Measurements from ENCODE around the gene THYN1. TPM values are rescaled to one million over a fixed set of nuclear protein-coding genes. Genes with fewer than 3 reads are reported as not detected.

The THYN1 gene
- total and polyA plus RNA-seq, 2 donors from 2014 or later, result 32.2 to 74.0 TPM

GRCh38 chr11:134250246-134250645 lies 2.9 kb downstream of the THYN1 start:
- no peak overlapping the region for H3K27ac ChIP-seq (ENCODE audit: low read depth in 2 of 2, low read length in 2 of 2)
- peaks cover 4 to 35% (median 19%) of the 10 kb centered on the region in 3 donors for H3K36me3 ChIP-seq (ENCODE audit: control insufficient read depth in 2 of 3, insufficient read depth in 3 of 3, low read length in 3 of 3)
- no peaks in the 10 kb centered on the region for H3K9me3 ChIP-seq (ENCODE audit: control insufficient read depth in 2 of 3, insufficient read depth in 1 of 3, low read length in 3 of 3)
- H3K4me3 ChIP-seq (ENCODE audit: low read length in 3 of 3), result no peak overlapping the region
- no peaks in the 10 kb centered on the region for H3K27me3 ChIP-seq (ENCODE audit: control insufficient read depth, insufficient read depth, low read length)
- TF ChIP-seq, protein P1, sequence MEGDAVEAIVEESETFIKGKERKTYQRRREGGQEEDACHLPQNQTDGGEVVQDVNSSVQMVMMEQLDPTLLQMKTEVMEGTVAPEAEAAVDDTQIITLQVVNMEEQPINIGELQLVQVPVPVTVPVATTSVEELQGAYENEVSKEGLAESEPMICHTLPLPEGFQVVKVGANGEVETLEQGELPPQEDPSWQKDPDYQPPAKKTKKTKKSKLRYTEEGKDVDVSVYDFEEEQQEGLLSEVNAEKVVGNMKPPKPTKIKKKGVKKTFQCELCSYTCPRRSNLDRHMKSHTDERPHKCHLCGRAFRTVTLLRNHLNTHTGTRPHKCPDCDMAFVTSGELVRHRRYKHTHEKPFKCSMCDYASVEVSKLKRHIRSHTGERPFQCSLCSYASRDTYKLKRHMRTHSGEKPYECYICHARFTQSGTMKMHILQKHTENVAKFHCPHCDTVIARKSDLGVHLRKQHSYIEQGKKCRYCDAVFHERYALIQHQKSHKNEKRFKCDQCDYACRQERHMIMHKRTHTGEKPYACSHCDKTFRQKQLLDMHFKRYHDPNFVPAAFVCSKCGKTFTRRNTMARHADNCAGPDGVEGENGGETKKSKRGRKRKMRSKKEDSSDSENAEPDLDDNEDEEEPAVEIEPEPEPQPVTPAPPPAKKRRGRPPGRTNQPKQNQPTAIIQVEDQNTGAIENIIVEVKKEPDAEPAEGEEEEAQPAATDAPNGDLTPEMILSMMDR (IDR thresholded peaks at IDR 0.05; ENCODE audit: borderline replicate concordance, extremely low read depth, insufficient read depth), result no peak
- DNase-seq (no peak), FAIRE-seq (no peak)
- no peak overlapping the region for H3K9ac ChIP-seq (ENCODE audit: low read length in 3 of 3)
- peaks cover 3 to 8% (median 3%) of the 10 kb centered on the region in 3 donors for H3K4me1 ChIP-seq (ENCODE audit: control insufficient read depth in 2 of 3, insufficient read depth in 2 of 3, low read depth in 1 of 3, low read length in 3 of 3)
- intact Hi-C loops (cut with DNase I), result no loop called here

- DNase-seq (no peak), FAIRE-seq (no peak)
- TF ChIP-seq, protein P1 (IDR thresholded peaks at IDR 0.05; ENCODE audit: borderline replicate concordance, extremely low read depth, insufficient read depth), result no peak
Observed at GRCh38 chr11:134248910-134249480, 4.2 kb downstream of the THYN1 start.

GRCh38 chr11:134246678-134247077 lies 6.5 kb downstream of the THYN1 start:
- no peak for DNase-seq
- Histone ChIP-seq H3K27me3 (ENCODE audit: control insufficient read depth, insufficient read depth, low read length) (no peaks in the 10 kb centered on the region), H3K4me3 (ENCODE audit: low read length in 3 of 3) (no peak overlapping the region), H3K9me3 (ENCODE audit: control insufficient read depth in 2 of 3, insufficient read depth in 1 of 3, low read length in 3 of 3) (no peaks in the 10 kb centered on the region), H3K9ac (ENCODE audit: low read length in 3 of 3) (no peak overlapping the region), H3K27ac (ENCODE audit: low read depth in 2 of 2, low read length in 2 of 2) (no peak overlapping the region), H3K4me1 (ENCODE audit: control insufficient read depth in 2 of 3, insufficient read depth in 2 of 3, low read depth in 1 of 3, low read length in 3 of 3) (peaks cover 0 to under 1% (median 0%) of the 10 kb centered on the region in 3 donors), H3K36me3 (ENCODE audit: control insufficient read depth in 2 of 3, insufficient read depth in 3 of 3, low read length in 3 of 3) (peaks cover 4 to 54% (median 43%) of the 10 kb centered on the region in 3 donors)
- intact Hi-C loops (cut with DNase I), result no loop called here
- TF ChIP-seq, protein P1 (IDR thresholded peaks at IDR 0.05; ENCODE audit: borderline replicate concordance, extremely low read depth, insufficient read depth), result no peak
- FAIRE-seq, result no peak

More at GRCh38 chr11:134248910-134249480, 4.2 kb downstream of the THYN1 start:
- peaks cover 4 to 45% (median 27%) of the 10 kb centered on the region in 3 donors for H3K36me3 ChIP-seq (ENCODE audit: control insufficient read depth in 2 of 3, insufficient read depth in 3 of 3, low read length in 3 of 3)
- H3K27me3 ChIP-seq (ENCODE audit: control insufficient read depth, insufficient read depth, low read length), result no peaks in the 10 kb centered on the region
- no peak overlapping the region for H3K9ac ChIP-seq (ENCODE audit: low read length in 3 of 3)
- H3K9me3 ChIP-seq (ENCODE audit: control insufficient read depth in 2 of 3, insufficient read depth in 1 of 3, low read length in 3 of 3), result no peaks in the 10 kb centered on the region
- H3K4me3 ChIP-seq (ENCODE audit: low read length in 3 of 3), result no peak overlapping the region
- peaks cover 3 to 8% (median 3%) of the 10 kb centered on the region in 3 donors for H3K4me1 ChIP-seq (ENCODE audit: control insufficient read depth in 2 of 3, insufficient read depth in 2 of 3, low read depth in 1 of 3, low read length in 3 of 3)
- intact Hi-C loops (cut with DNase I), result no loop called here
- H3K27ac ChIP-seq (ENCODE audit: low read depth in 2 of 2, low read length in 2 of 2), result no peak overlapping the region

Measured in kidney (tissue), 14 donors.